Activated naive CD8-positive, alpha-beta T cell treated with anti-CD3 and anti-CD28 coated beads for 36 hours (primary cell): Measurements from ENCODE around the gene PTPRG. TPM values are rescaled to one million over a fixed set of nuclear protein-coding genes. Genes with fewer than 3 reads are reported as not detected.

Experiments
- DNase-seq: peaks from one replicate; pipeline ENCODE4 v3.0.0; 2021
- H3K27ac Mint-ChIP-seq: one replicate; pipeline ENCODE4 v1.8.0; 2022; ENCODE audit warnings: mild to moderate bottlenecking, moderate library complexity, mixed read lengths
- H3K27me3 Mint-ChIP-seq: one replicate; pipeline ENCODE4 v1.8.0; 2022; ENCODE audit warnings: mild to moderate bottlenecking, mixed read lengths
- H3K36me3 Mint-ChIP-seq: one replicate; pipeline ENCODE4 v1.8.0; 2021; ENCODE audit warnings: mild to moderate bottlenecking, mixed read lengths
- H3K4me1 Mint-ChIP-seq: one replicate; pipeline ENCODE4 v1.8.0; 2021; ENCODE audit warnings: mixed read lengths
- H3K4me3 Mint-ChIP-seq: one replicate; pipeline ENCODE4 v1.8.0; 2022; ENCODE audit warnings: mild to moderate bottlenecking, moderate library complexity, mixed read lengths
- H3K9me3 Mint-ChIP-seq: one replicate; pipeline ENCODE4 v1.8.0; 2022; ENCODE audit warnings: mixed read lengths
- total RNA-seq, 2 experiments: library from RNA; stranded (reverse); gene quantifications; one replicate each; pipeline ENCODE4 v1.2.3, GENCODE V29; 2021

PTPRG gene
- total RNA-seq, 2 experiments from 2014 or later = 0.06 to 0.16 TPM

- H3K9me3 Mint-ChIP-seq = no peaks in the 10 kb centered on the region
- no peak overlapping the region for H3K27ac Mint-ChIP-seq
- DNase-seq = no peak
- no peaks in the 10 kb centered on the region for H3K27me3 Mint-ChIP-seq
- H3K36me3 Mint-ChIP-seq = no peaks in the 10 kb centered on the region
- H3K4me3 Mint-ChIP-seq = no peak overlapping the region
- H3K4me1 Mint-ChIP-seq = no peaks in the 10 kb centered on the region
Measured at GRCh38 chr3:61828880-61829721, 267.7 kb downstream of the PTPRG start.

- H3K36me3 Mint-ChIP-seq = no peaks in the 10 kb centered on the region
- no peak overlapping the region for H3K4me3 Mint-ChIP-seq
- no peaks in the 10 kb centered on the region for H3K27me3 Mint-ChIP-seq
- H3K27ac Mint-ChIP-seq = no peak overlapping the region
- DNase-seq = no peak
- no peaks in the 10 kb centered on the region for H3K4me1 Mint-ChIP-seq
- no peaks in the 10 kb centered on the region for H3K9me3 Mint-ChIP-seq
Measured at GRCh38 chr3:61829722-61830350, 268.5 kb downstream of the PTPRG start.

GRCh38 chr3:61831973-61832372 lies 270.6 kb downstream of the PTPRG start:
- Mint-ChIP-seq H3K27ac (no peak overlapping the region), H3K4me3 (no peak overlapping the region), H3K27me3 (no peaks in the 10 kb centered on the region)

GRCh38 chr3:61832375-61833229 lies 271.2 kb downstream of the PTPRG start:
- H3K4me3 Mint-ChIP-seq = no peak overlapping the region
- no peaks in the 10 kb centered on the region for H3K27me3 Mint-ChIP-seq

More at GRCh38 chr3:61831973-61832372, 270.6 kb downstream of the PTPRG start:
- no peak for DNase-seq
- H3K9me3 Mint-ChIP-seq = no peaks in the 10 kb centered on the region
- H3K36me3 Mint-ChIP-seq = no peaks in the 10 kb centered on the region
- no peaks in the 10 kb centered on the region for H3K4me1 Mint-ChIP-seq

GRCh38 chr3:61839256-61839655 lies 277.9 kb downstream of the PTPRG start:
- H3K9me3 Mint-ChIP-seq = no peaks in the 10 kb centered on the region
- H3K27me3 Mint-ChIP-seq = peaks cover 7% of the 10 kb centered on the region
- H3K4me1 Mint-ChIP-seq = no peaks in the 10 kb centered on the region
- no peak overlapping the region for H3K4me3 Mint-ChIP-seq
- no peak for DNase-seq
- no peak overlapping the region for H3K27ac Mint-ChIP-seq
- H3K36me3 Mint-ChIP-seq = no peaks in the 10 kb centered on the region

More at GRCh38 chr3:61832375-61833229, 271.2 kb downstream of the PTPRG start:
- H3K36me3 Mint-ChIP-seq = no peaks in the 10 kb centered on the region
- H3K9me3 Mint-ChIP-seq = no peaks in the 10 kb centered on the region
- H3K27ac Mint-ChIP-seq = no peak overlapping the region
- H3K4me1 Mint-ChIP-seq = no peaks in the 10 kb centered on the region
- DNase-seq = no peak

- no peak overlapping the region for H3K27ac Mint-ChIP-seq
Measured at GRCh38 chr3:61841111-61841845, 279.9 kb downstream of the PTPRG start.

GRCh38 chr3:61841988-61842387 lies 280.6 kb downstream of the PTPRG start:
- Mint-ChIP-seq H3K9me3 (no peaks in the 10 kb centered on the region), H3K4me3 (no peak overlapping the region), H3K36me3 (no peaks in the 10 kb centered on the region), H3K27ac (no peak overlapping the region), H3K27me3 (peaks cover 13% of the 10 kb centered on the region), H3K4me1 (no peaks in the 10 kb centered on the region)
- DNase-seq = no peak

More at GRCh38 chr3:61841111-61841845, 279.9 kb downstream of the PTPRG start:
- Mint-ChIP-seq H3K4me1 (no peaks in the 10 kb centered on the region), H3K4me3 (no peak overlapping the region), H3K9me3 (no peaks in the 10 kb centered on the region), H3K36me3 (no peaks in the 10 kb centered on the region), H3K27me3 (peaks cover 7% of the 10 kb centered on the region)
- DNase-seq = no peak

GRCh38 chr3:61844346-61844745 lies 283.0 kb downstream of the PTPRG start:
- Mint-ChIP-seq H3K4me3 (no peak overlapping the region), H3K27me3 (peaks cover 16% of the 10 kb centered on the region), H3K36me3 (no peaks in the 10 kb centered on the region)

GRCh38 chr3:61846488-61846887 lies 285.1 kb downstream of the PTPRG start:
- Mint-ChIP-seq H3K27ac (no peak overlapping the region), H3K4me3 (no peak overlapping the region), H3K9me3 (no peaks in the 10 kb centered on the region), H3K36me3 (no peaks in the 10 kb centered on the region), H3K27me3 (peaks cover 11% of the 10 kb centered on the region), H3K4me1 (no peaks in the 10 kb centered on the region)
- DNase-seq = no peak

More at GRCh38 chr3:61844346-61844745, 283.0 kb downstream of the PTPRG start:
- DNase-seq = no peak
- H3K4me1 Mint-ChIP-seq = no peaks in the 10 kb centered on the region
- no peak overlapping the region for H3K27ac Mint-ChIP-seq
- no peaks in the 10 kb centered on the region for H3K9me3 Mint-ChIP-seq

- H3K27ac Mint-ChIP-seq = no peak overlapping the region
- no peaks in the 10 kb centered on the region for H3K4me1 Mint-ChIP-seq
- H3K4me3 Mint-ChIP-seq = no peak overlapping the region
- peaks cover 9% of the 10 kb centered on the region for H3K27me3 Mint-ChIP-seq
- no peak for DNase-seq
- no peaks in the 10 kb centered on the region for H3K36me3 Mint-ChIP-seq
- H3K9me3 Mint-ChIP-seq = no peaks in the 10 kb centered on the region
Measured at GRCh38 chr3:61847784-61848462, 286.6 kb downstream of the PTPRG start.

GRCh38 chr3:61848885-61849284 lies 287.5 kb downstream of the PTPRG start:
- no peak overlapping the region for H3K27ac Mint-ChIP-seq

GRCh38 chr3:61853912-61854311 lies 292.5 kb downstream of the PTPRG start:
- no peaks in the 10 kb centered on the region for H3K9me3 Mint-ChIP-seq
- no peak overlapping the region for H3K27ac Mint-ChIP-seq
- H3K27me3 Mint-ChIP-seq = no peaks in the 10 kb centered on the region
- DNase-seq = no peak
- no peak overlapping the region for H3K4me3 Mint-ChIP-seq
- H3K4me1 Mint-ChIP-seq = no peaks in the 10 kb centered on the region
- no peaks in the 10 kb centered on the region for H3K36me3 Mint-ChIP-seq

More at GRCh38 chr3:61848885-61849284, 287.5 kb downstream of the PTPRG start:
- H3K9me3 Mint-ChIP-seq = no peaks in the 10 kb centered on the region
- no peak for DNase-seq
- peaks cover 9% of the 10 kb centered on the region for H3K27me3 Mint-ChIP-seq
- H3K4me3 Mint-ChIP-seq = no peak overlapping the region
- H3K4me1 Mint-ChIP-seq = no peaks in the 10 kb centered on the region
- no peaks in the 10 kb centered on the region for H3K36me3 Mint-ChIP-seq

- no peak overlapping the region for H3K4me3 Mint-ChIP-seq
- H3K27ac Mint-ChIP-seq = no peak overlapping the region
- H3K27me3 Mint-ChIP-seq = peaks cover 5% of the 10 kb centered on the region
- no peaks in the 10 kb centered on the region for H3K36me3 Mint-ChIP-seq
- no peak for DNase-seq
- H3K4me1 Mint-ChIP-seq = no peaks in the 10 kb centered on the region
- H3K9me3 Mint-ChIP-seq = no peaks in the 10 kb centered on the region
Measured at GRCh38 chr3:61855211-61855610, 293.8 kb downstream of the PTPRG start.

GRCh38 chr3:61857297-61857696 lies 295.9 kb downstream of the PTPRG start:
- H3K9me3 Mint-ChIP-seq = no peaks in the 10 kb centered on the region
- H3K4me1 Mint-ChIP-seq = no peaks in the 10 kb centered on the region
- no peaks in the 10 kb centered on the region for H3K36me3 Mint-ChIP-seq
- H3K4me3 Mint-ChIP-seq = no peak overlapping the region
- no peak overlapping the region for H3K27ac Mint-ChIP-seq
- no peak for DNase-seq
- peaks cover 5% of the 10 kb centered on the region for H3K27me3 Mint-ChIP-seq
